ENCODE results near the gene MAP4K2. TPM values are rescaled to one million over a fixed set of nuclear protein-coding genes. Genes with fewer than 3 reads are reported as not detected.

MAP4K2 gene
- total and polyA plus RNA-seq, 9 of the 15 experiments (the other 6 are each of a cell fraction or from before 2014, with no cell fraction given): 0.13 to 14.5 (median 7.3) TPM

DNA sequence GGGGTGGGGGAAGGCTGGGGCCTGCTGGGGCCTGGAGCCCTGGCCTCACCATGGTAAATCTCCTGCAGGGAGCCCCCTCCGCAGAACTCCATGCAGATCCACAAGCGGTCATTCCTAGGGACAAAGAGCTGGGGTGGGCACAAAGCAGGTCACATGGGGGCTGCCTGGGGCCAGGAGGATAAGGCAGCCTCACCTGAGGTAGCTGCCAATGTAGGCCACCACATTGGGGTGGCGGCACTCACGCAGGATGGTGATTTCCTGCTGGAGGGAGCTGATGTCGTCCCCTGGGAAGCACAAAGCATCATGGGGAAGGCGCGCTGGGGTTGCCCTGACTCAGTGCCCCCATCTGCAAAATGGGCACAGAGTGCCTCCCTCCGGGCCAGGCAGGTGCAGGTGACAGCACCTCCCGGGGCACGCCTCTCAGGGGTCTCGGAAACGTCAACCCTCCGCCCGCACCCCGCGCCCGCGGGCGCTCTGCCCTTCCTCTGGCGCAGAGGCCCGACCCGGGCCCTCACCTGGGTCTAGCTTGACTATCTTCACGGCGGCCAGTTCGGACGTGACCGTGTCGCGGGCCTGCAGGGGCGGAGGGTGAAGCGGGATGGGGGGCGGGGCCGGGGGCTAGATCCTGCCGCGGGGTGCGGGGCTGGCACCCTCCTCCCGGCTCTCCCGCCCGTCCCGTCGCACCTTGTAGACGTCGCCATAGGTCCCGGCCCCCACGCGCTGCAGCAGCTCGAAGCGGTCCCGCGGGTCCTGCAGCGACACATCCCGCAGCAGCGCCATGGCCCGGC, 450 bp downstream of the MAP4K2 start (continued):
- TF ChIP-seq, protein P1, sequence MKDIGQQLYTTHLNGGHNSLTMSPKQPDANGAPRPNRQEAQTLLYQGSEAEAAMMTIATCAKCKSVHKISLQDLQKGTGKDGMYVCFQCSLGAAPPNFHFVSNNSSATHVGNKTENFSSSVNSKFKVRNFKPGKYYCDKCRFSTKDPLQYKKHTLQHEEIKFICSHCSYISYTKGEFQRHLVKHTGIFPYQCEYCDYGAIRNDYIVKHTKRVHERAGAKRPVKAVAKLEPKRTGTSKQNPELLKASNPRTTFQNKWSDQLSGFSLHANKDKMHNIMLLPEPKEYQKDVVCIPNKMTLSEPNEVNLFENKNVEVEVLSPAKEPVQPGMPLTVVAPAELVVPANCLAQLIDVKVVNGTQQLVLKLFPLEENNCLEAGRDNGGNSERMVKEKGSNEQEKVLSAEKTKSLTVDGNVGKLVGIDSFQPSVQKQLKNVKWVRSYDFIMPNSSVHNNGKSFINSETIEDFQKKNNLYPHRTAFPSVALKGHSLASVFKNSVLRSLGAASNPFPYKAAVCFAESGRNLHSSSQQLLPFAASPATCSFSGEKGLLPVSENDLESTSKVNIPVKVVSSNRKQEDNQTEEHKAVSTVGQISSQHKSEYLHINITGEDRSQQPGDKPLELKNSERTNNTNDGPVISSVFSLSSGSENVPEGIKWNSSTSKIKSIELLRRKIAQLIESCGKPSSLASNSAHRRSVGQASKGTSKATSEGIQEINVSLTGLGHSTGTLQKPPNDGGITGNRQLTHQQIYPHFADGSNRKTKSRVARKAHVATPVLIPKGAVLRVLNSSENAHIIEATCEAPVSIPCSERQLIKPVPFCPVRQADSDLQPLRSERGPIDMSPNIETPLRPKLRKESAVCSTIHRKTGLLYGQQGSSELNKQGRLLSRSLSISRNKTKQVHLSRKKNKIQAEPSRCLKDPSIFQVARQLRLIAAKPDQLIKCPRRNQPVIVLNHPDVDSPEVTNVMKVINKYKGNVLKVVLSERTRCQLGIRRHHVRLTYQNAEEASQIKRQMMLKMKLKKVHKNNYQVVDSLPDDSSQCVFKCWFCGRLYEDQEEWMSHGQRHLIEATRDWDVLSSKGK (CRISPR knock-in tag; IDR thresholded peaks at IDR 0.05): no peak
- TF ChIP-seq ZNF263 (CRISPR knock-in tag; IDR thresholded peaks at IDR 0.05; ENCODE audit: borderline replicate concordance): no peak
- TF ChIP-seq RBM17 (IDR thresholded peaks at IDR 0.05; ENCODE audit: borderline replicate concordance, low read depth, low read length): no peak
- no peak for TF ChIP-seq CCNT2 (IDR thresholded peaks at IDR 0.05; ENCODE audit: borderline replicate concordance, extremely low read depth, insufficient read length, low read depth, low read length)
- TF ChIP-seq, protein P2, sequence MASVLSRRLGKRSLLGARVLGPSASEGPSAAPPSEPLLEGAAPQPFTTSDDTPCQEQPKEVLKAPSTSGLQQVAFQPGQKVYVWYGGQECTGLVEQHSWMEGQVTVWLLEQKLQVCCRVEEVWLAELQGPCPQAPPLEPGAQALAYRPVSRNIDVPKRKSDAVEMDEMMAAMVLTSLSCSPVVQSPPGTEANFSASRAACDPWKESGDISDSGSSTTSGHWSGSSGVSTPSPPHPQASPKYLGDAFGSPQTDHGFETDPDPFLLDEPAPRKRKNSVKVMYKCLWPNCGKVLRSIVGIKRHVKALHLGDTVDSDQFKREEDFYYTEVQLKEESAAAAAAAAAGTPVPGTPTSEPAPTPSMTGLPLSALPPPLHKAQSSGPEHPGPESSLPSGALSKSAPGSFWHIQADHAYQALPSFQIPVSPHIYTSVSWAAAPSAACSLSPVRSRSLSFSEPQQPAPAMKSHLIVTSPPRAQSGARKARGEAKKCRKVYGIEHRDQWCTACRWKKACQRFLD (CRISPR knock-in tag; IDR thresholded peaks at IDR 0.05): 0 out of 2 replicates have a peak, but pooled peaks have one; percentile 29
- no peak for TF ChIP-seq ETS2 (tag; IDR thresholded peaks at IDR 0.05; ENCODE audit: borderline replicate concordance, poor library complexity, severe bottlenecking)
- no peak for TF ChIP-seq MECOM (CRISPR knock-in tag; IDR thresholded peaks at IDR 0.05)
- no peak for TF ChIP-seq RBM15 (IDR thresholded peaks at IDR 0.05; ENCODE audit: insufficient read depth, low read length)
- TF ChIP-seq RNF2 (IDR thresholded peaks at IDR 0.05): no peak
- no peak for TF ChIP-seq SRSF3 (IDR thresholded peaks at IDR 0.05; ENCODE audit: insufficient read depth, low read length)
- no peak for TF ChIP-seq TEAD2 (tag; IDR thresholded peaks at IDR 0.05)
- no peak for TF ChIP-seq FOXJ3 (CRISPR knock-in tag; IDR thresholded peaks at IDR 0.05)
- no peak for TF ChIP-seq HES1 (IDR thresholded peaks at IDR 0.05; ENCODE audit: low read depth)
- no peak for TF ChIP-seq ZBTB1 (CRISPR knock-in tag; IDR thresholded peaks at IDR 0.05; ENCODE audit: borderline replicate concordance, low read depth)
- TF ChIP-seq ZFX (CRISPR knock-in tag; IDR thresholded peaks at IDR 0.05): peak; percentile 33; the same call in 1 of the 2 replicates
- no peak for TF ChIP-seq ZBTB8A (IDR thresholded peaks at IDR 0.05; ENCODE audit: partially characterized antibody)
- TF ChIP-seq, protein P3, sequence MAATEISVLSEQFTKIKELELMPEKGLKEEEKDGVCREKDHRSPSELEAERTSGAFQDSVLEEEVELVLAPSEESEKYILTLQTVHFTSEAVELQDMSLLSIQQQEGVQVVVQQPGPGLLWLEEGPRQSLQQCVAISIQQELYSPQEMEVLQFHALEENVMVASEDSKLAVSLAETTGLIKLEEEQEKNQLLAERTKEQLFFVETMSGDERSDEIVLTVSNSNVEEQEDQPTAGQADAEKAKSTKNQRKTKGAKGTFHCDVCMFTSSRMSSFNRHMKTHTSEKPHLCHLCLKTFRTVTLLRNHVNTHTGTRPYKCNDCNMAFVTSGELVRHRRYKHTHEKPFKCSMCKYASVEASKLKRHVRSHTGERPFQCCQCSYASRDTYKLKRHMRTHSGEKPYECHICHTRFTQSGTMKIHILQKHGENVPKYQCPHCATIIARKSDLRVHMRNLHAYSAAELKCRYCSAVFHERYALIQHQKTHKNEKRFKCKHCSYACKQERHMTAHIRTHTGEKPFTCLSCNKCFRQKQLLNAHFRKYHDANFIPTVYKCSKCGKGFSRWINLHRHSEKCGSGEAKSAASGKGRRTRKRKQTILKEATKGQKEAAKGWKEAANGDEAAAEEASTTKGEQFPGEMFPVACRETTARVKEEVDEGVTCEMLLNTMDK (IDR thresholded peaks at IDR 0.05; ENCODE audit: borderline replicate concordance, insufficient read depth, low read depth, low read length, poor library complexity, severe bottlenecking): no peak
- TF ChIP-seq EWSR1 (IDR thresholded peaks at IDR 0.05; ENCODE audit: borderline replicate concordance, low read depth, partially characterized antibody): no peak
- TF ChIP-seq HCFC1 (IDR thresholded peaks at IDR 0.05; ENCODE audit: low read depth, low read length): no peak

Measured in K562 (cell line).